GM08714 (cell line): ENCODE results near the gene RBM47.
"Not testable (repeated sequence)": the region's sequence is repeated elsewhere in the genome, so short reads cannot be mapped to it uniquely, and the experiment has no call there.

ENCODE experiments used
- H3K4me3 ChIP-seq: fragments of 200-500 bp; sonication (Bioruptor generic); 2 replicates; pipeline ENCODE4 v1.5.1; 2014; ENCODE audit warnings: mild to moderate bottlenecking, low read length, inconsistent platforms
- ZNF274 ChIP-seq: IDR thresholded peaks from 2 replicates; pipeline ENCODE4 v1.6.1; 2012; ENCODE audit warnings: mild to moderate bottlenecking, low read depth, low read length

The RBM47 gene

DNA sequence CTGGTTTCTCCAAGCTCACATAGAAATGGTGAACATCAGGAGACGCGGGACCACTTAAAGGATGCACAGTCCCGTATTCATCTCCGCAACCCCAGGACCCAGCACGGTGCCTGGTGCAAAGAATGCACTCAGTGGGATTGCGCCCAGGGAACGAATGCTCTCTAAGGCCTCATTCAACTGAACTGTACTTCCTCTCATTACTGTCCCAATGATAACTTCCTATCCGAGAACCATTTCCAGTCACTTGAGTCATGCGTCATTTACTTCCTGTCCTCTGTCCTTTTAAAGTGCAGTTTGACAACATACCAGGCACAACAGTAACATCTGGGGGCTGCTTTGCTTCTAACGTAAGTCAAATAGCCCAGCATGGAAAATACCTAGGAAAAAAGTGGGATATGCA is 75.7 kb downstream of the RBM47 start:
- H3K4me3 ChIP-seq = no peak overlapping the region
- TF ChIP-seq ZNF274 = no peak

DNA sequence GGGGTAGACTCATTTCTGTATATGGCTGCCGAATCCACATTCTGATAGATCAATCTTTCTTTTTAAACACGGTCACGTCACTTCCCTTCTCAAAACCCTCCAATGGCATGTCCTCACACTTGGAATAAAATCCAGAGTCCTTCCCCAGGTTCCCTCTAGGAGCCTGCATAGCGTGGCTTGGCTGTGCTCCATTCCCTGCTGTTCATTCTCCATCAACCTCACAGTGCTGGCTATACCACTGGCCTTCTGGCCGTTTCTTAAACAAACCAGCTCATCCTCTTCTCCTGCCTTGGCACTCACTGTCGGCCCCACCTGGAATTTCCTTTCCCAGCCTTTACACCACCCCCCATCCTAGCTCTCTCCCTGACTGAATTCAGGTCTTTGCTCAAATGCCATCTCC is 77.1 kb downstream of the RBM47 start:
- H3K4me3 ChIP-seq = no peak overlapping the region
- TF ChIP-seq ZNF274 = no peak

DNA sequence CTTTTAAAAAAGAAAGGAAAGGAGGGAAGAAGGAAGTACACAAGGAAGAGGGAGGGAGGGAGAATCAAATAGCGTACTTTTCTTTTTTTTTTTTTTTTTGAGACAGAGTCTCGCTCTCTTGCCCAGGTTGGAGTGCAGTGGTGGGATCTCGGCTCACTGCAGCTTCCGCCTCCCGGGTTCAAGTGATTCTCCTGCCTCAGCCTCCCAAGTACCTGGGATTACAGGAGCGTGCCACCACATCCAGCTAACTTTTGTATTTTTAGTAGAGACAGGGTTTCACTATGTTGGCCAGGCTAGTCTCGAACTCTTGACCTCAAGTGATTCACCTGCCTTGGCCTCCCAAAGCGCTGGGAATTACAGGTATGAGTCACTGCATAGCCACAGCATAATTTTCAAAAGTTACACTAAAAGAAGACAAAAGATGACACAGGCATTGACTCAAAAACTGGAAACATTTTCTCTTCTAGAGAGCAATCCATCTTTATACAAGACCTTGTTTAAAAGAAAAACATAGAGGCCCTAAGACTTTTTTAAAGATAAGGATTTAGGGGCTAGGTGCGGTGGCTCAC is 78.0 kb downstream of the RBM47 start:
- H3K4me3 ChIP-seq = peak overlapping the region; percentile 56

DNA sequence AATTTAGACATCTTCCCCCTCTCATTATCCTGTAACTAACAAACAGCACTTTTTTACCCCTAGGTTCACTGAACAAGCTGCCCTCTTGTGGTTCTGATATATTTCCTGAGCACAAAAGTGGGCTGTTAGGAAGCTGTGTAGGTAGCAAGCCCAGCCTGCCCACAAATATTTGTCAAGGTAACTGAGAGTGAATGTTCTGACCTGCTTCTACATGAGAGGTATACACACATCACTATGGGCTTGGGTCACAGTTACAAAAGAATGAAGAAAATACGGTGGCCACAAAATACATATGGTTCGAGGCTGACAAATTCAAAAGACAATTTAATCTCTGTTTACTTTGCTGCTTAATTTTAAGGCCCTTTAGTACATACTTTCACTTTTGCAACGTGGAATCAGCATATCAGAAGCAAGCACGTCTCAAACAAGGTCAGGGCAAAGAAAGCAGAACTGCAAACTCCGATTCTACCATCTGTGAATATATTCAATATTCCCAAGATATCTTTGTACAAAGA is 78.7 kb downstream of the RBM47 start:
- no peak for TF ChIP-seq ZNF274
- peak overlapping the region; percentile 56; the same call in 1 of the 2 replicates for H3K4me3 ChIP-seq

DNA sequence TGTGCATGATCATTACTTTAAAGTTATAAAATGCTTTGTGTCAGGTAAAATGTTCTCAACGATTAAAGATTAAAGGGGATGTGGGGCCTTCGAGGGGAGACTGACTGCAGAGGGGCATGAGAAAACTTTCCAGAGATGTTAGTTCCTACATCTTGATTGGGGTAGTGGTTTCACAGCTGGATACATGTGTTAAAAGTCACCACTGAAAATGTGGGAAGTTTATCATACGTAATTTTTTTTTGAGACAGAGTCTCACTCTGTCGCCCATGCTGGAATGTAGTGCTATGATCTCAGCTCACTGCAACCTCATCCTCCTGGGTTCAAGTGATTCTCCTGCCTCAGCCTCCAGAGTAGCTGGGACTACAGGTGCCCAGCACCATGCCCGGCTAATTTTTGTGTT is 79.5 kb downstream of the RBM47 start:
- H3K4me3 ChIP-seq = no peak overlapping the region
- no peak for TF ChIP-seq ZNF274

DNA sequence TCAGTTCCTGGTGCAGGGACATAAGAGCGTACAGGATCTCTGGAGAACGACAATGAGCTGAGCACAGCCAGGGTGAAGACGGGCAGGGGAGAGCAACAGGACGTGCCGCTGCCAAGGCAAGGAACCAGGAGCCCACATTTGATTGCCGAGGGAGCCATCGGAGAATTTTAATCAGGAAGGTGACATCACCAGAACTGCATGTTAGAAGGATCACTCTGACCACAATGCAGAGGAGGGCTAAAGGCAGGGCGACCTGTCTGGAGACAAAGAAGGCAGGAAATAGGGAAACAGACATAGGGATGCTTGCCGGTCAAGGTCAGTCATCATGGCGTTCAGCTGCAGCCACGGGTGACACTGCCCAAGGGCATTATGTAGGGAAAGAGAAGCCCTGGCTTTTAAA is 81.4 kb downstream of the RBM47 start:
- TF ChIP-seq ZNF274 = no peak
- no peak overlapping the region for H3K4me3 ChIP-seq

DNA sequence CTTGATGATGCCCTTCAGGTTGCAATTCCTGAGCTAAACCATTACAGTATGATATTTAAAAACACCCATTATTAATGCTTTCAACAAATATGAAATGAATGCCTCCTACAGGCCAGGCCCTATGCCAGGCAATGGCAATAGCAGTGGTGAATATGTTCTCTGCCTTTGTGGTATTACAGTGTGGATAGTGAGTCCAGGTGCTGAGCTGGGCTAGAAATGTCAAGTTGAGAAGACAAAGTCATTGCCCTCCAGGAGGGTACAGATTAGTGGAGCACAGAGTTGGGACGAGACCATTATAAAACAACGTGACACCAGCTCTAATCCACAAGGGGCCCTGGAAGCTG is 81.9 kb downstream of the RBM47 start:
- no peak for TF ChIP-seq ZNF274
- no peak overlapping the region for H3K4me3 ChIP-seq

DNA sequence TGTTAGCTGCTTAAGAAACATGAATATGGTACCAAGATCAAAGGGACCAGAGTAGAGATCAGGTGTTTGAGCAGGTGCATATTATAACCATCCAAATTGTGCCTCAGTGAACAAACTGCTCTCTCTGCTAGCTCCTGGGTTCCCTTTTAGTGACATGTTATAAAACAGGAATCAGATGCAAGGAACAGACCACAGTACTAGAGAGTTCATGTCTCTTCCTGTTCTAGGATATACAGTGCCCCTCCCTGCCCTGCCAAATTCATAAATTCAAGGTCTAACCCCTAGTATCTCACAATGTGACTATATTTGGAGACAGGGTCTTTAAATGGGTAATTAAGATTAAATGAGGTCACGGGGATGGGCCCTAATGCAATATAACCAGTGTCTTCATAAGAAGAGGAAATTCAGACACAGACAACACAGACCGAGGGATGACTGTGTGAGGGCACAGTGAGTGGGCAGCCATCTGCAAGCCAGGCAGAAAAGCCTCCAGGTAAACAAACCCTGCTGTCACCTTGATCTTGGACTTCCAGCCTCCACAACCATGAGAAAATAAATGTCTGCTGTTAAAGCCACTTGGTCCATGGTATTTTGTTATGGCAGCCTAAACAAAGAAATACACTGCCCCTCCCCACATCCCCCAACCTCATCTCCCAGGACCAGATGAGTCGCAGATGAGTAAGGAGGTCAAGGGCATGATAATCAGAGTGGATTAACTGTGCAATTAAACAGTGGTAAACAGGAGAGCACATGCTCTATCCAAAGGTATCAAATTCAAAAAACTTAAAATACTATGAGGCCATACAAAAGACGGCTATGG is 82.5 kb downstream of the RBM47 start:
- TF ChIP-seq ZNF274 = no peak
- H3K4me3 ChIP-seq = no peak overlapping the region

DNA sequence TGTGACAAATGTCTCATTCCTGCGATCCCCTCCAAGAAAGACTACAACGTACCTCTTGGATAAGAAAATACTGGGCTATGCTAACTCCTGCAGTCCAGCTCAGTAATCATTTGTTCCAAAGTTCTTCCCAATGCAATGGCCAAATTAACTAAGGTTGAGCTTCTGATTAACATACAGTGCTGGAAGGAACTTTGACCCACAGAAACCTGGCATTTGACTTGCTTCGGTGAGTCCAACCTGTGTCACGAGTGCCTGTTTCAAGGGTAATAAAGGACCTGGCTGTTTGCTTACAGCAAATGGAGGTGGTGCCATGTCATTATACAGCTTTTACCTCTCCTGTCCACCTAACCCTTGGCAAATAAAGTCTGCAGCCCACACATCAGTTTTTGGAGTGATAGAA is 83.2 kb downstream of the RBM47 start:
- no peak overlapping the region for H3K4me3 ChIP-seq
- TF ChIP-seq ZNF274 = no peak

DNA sequence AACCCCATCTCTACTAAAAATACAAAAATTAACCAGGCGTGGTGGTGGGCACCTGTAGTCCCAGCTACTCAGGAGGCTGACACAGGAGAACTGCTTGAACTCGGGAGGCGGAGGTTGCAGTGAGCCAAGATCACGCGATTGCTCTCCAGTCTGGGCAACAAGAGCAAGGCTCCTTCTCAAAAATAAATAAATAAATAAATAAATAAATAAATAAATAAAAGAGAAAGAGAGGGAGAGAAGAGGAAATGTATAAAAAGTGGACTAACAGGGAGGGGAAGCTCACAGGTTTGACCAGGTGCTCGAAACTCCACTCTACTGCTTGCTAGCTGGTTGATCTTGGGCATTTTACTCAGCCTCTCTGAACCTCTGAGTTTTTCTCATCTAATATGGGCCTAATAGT is 84.2 kb downstream of the RBM47 start:
- H3K4me3 ChIP-seq = not testable (repeated sequence)

DNA sequence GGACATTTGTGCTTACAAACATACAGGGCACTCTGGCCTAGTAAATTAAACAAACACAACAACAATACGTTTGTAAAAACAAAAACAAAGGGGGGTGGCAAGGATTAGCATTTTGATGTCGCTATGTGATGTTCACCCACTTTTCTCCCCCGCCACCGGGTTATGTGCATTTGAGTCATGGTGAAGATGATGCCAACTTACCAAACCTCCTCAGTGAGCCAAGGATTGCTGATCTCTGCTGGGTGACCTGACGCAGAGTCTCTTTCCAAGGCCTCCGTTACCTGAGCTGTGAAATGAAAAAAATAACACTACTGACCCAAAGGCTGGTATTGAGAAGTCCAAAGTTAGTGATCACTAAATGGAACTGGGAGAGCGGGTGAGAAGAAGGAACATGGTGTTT is 85.4 kb downstream of the RBM47 start:
- TF ChIP-seq ZNF274 = no peak
- H3K4me3 ChIP-seq = no peak overlapping the region

DNA sequence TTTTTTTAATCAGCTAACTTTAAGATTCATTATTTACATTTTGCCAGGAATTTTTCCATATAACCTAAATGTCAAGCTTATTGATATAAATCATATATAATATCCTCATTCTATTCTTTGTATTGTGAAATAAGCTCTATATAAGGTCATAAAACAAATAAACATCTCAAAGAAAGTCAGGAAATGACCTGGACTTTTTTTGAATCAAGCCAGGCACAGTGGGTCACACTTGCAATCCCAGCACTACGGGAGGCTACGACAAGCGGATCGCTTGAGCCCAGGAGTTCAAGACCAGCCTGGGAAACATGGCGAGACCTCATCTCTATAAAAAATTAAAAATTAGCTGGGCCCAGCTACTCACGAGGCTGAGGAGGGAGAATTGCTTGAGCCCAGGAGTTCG is 88.9 kb downstream of the RBM47 start:
- TF ChIP-seq ZNF274 = no peak
- H3K4me3 ChIP-seq = no peak overlapping the region

DNA sequence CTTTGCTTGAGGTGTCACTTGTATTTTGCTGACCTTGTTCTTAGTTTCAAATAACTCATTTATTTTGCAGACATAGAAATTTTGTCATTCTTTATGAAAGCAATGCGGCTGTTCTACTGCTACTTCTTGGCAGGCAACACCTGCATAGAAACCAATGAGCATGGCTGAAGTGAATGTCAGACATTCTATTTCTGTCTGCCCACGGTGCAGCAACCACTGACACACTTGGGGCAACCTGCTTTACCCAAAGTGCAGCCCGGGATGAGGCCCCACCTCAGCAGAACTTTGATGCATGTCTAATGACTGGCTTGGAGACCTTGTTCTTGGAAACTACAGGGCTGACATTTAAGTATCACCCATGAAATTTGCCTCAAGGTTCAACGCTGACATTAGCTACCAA is 93.6 kb downstream of the RBM47 start:
- H3K4me3 ChIP-seq = no peak overlapping the region
- TF ChIP-seq ZNF274 = no peak

DNA sequence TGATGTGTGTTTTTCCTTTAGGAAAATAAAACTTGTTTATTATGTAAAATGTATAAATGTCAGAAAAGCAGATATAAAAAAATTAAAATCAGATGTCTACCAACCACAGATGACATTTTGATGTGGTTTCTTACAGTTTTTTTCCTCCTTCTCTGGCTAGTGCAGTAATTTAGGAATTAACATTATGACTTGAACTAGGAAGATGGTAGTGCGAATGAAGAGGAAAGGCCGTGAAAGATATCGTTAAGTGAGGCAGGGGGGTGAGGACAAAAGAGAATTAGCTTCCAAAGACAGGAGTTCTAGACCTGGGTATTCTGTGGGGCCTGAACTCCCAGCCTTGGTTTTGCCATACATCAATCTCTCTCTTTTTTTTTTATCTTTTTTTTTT is 98.0 kb downstream of the RBM47 start:
- TF ChIP-seq ZNF274 = no peak
- H3K4me3 ChIP-seq = no peak overlapping the region

DNA sequence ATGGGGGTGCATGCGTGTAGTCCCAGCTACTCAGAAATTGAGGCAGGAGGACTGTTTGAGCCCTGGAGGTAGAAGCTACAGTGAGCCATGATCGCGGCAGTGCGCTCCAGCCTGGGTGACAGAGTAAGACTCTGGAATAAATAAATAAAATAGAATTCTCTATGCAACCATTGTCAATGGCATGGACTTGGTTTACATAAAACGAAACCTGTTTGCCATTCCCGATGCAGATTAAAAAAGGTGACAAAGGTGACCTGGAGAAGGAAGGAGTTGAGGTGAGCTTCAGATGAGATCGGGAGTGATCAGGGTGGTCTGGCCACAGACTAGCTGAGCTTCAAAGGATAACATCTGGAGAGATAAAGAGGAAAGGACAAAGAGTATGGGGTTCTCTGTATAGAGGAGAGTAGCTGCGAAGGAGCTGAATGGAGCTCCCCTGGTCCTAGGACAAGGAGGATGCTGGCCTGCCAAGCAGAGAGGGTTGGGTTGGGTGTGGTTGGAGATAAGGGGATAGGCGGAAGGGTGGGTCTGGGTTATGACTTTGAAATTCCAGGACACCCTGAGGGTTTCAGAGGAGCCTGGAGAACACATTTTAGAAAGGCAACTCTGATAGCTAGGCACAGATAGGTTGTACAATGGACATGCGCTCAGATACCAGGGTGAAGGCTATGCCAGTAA is 98.6 kb downstream of the RBM47 start:
- no peak for TF ChIP-seq ZNF274
- H3K4me3 ChIP-seq = no peak overlapping the region
